Measurements from ENCODE around the gene ATP5ME. TPM values are rescaled to one million over a fixed set of nuclear protein-coding genes. Genes with fewer than 3 reads are reported as not detected.
A peak's percentile ranks its signal among the peaks of the same experiment; 100 is the strongest.

ATP5ME gene
- total RNA-seq, 1 experiment from 2014 or later, result 355 TPM

GRCh38 chr4:710116-710515 is 36.0 kb upstream of the ATP5ME start:
- Mint-ChIP-seq H3K27me3 (ENCODE audit: insufficient read depth, unreplicated experiment) (no peaks in the 10 kb centered on the region), H3K9me3 (ENCODE audit: unreplicated experiment) (no peaks in the 10 kb centered on the region), H3K4me1 (ENCODE audit: insufficient read depth, unreplicated experiment) (peaks cover 19% of the 10 kb centered on the region), H3K36me3 (ENCODE audit: insufficient read depth, unreplicated experiment) (peaks cover 13% of the 10 kb centered on the region), H3K4me3 (ENCODE audit: unreplicated experiment) (no peak overlapping the region), H3K27ac (ENCODE audit: low read depth, unreplicated experiment) (no peak overlapping the region)
- POLR2A ChIA-PET, result interaction anchor here (1.4 kb wide), 1 partner anchor 36 kb away, joined by 3 read pairs; the partner anchor contains the start of genes ATP5ME and MYL5
- TF ChIP-seq CTCF (IDR thresholded peaks at IDR 0.05; ENCODE audit: unreplicated experiment), result no peak
- DNase-seq (ENCODE audit: unreplicated experiment), result no peak
- intact Hi-C loops (cut with micrococcal nuclease), result no loop called here
- BruUV-seq (replicated peaks), result no TSS peak
- CTCF ChIA-PET, result no interaction called here

GRCh38 chr4:709348-709747 is 35.3 kb upstream of the ATP5ME start:
- intact Hi-C loops (cut with micrococcal nuclease), result no loop called here
- H3K4me3 Mint-ChIP-seq (ENCODE audit: unreplicated experiment), result no peak overlapping the region
- ChIA-PET POLR2A (interaction anchor here (1.4 kb wide), 1 partner anchor 36 kb away, joined by 3 read pairs; the partner anchor contains the start of genes ATP5ME and MYL5), CTCF (no interaction called here)
- no peak for DNase-seq (ENCODE audit: unreplicated experiment)
- TSS peak; percentile 36 for BruUV-seq (replicated peaks)
- peaks cover 13% of the 10 kb centered on the region for H3K36me3 Mint-ChIP-seq (ENCODE audit: insufficient read depth, unreplicated experiment)
- peaks cover 19% of the 10 kb centered on the region for H3K4me1 Mint-ChIP-seq (ENCODE audit: insufficient read depth, unreplicated experiment)
- H3K27me3 Mint-ChIP-seq (ENCODE audit: insufficient read depth, unreplicated experiment), result no peaks in the 10 kb centered on the region
- H3K27ac Mint-ChIP-seq (ENCODE audit: low read depth, unreplicated experiment), result no peak overlapping the region
- no peaks in the 10 kb centered on the region for H3K9me3 Mint-ChIP-seq (ENCODE audit: unreplicated experiment)
- TF ChIP-seq CTCF (IDR thresholded peaks at IDR 0.05; ENCODE audit: unreplicated experiment), result no peak

GRCh38 chr4:708631-708933 is 34.5 kb upstream of the ATP5ME start:
- ChIA-PET POLR2A (no interaction called here), CTCF (interaction anchor here (0.6 kb wide), 1 partner anchor 74 kb away, joined by 3 read pairs; no protein-coding TSS in a partner anchor)
- no peaks in the 10 kb centered on the region for H3K27me3 Mint-ChIP-seq (ENCODE audit: insufficient read depth, unreplicated experiment)
- TF ChIP-seq CTCF (IDR thresholded peaks at IDR 0.05; ENCODE audit: unreplicated experiment), result no peak
- intact Hi-C loops (cut with micrococcal nuclease), result no loop called here
- no peak overlapping the region for H3K4me3 Mint-ChIP-seq (ENCODE audit: unreplicated experiment)
- no TSS peak for BruUV-seq (replicated peaks)
- H3K27ac Mint-ChIP-seq (ENCODE audit: low read depth, unreplicated experiment), result no peak overlapping the region
- peaks cover 19% of the 10 kb centered on the region for H3K4me1 Mint-ChIP-seq (ENCODE audit: insufficient read depth, unreplicated experiment)
- H3K9me3 Mint-ChIP-seq (ENCODE audit: unreplicated experiment), result no peaks in the 10 kb centered on the region
- H3K36me3 Mint-ChIP-seq (ENCODE audit: insufficient read depth, unreplicated experiment), result peaks cover 7% of the 10 kb centered on the region
- DNase-seq (ENCODE audit: unreplicated experiment), result no peak

GRCh38 chr4:707929-708630 is 34.0 kb upstream of the ATP5ME start:
- no peaks in the 10 kb centered on the region for H3K9me3 Mint-ChIP-seq (ENCODE audit: unreplicated experiment)
- intact Hi-C loops (cut with micrococcal nuclease), result no loop called here
- no peak overlapping the region for H3K4me3 Mint-ChIP-seq (ENCODE audit: unreplicated experiment)
- no peak overlapping the region for H3K27ac Mint-ChIP-seq (ENCODE audit: low read depth, unreplicated experiment)
- no peak for TF ChIP-seq CTCF (IDR thresholded peaks at IDR 0.05; ENCODE audit: unreplicated experiment)
- ChIA-PET CTCF (interaction anchor here (0.6 to 1.0 kb wide), 4 partner anchors 35 to 1024 kb away, joined by 3 to 4 read pairs (median 3); no protein-coding TSS in a partner anchor), POLR2A (no interaction called here)
- no TSS peak for BruUV-seq (replicated peaks)
- no peaks in the 10 kb centered on the region for H3K27me3 Mint-ChIP-seq (ENCODE audit: insufficient read depth, unreplicated experiment)
- peaks cover 19% of the 10 kb centered on the region for H3K4me1 Mint-ChIP-seq (ENCODE audit: insufficient read depth, unreplicated experiment)
- peaks cover 7% of the 10 kb centered on the region for H3K36me3 Mint-ChIP-seq (ENCODE audit: insufficient read depth, unreplicated experiment)
- no peak for DNase-seq (ENCODE audit: unreplicated experiment)
